Erythroblast (primary cell): ENCODE measurements around the gene GLIS2.

Source experiments
- GATA1 ChIP-seq: IDR thresholded peaks from 2 replicates; pipeline ENCODE4 v1.6.1; 2011; ENCODE audit warnings: low read depth, mild to moderate bottlenecking, control low read depth, low read length, moderate library complexity
- POLR2A ChIP-seq: IDR thresholded peaks from 2 replicates; pipeline ENCODE4 v1.6.1; 2011; ENCODE audit warnings: mild to moderate bottlenecking, low read length

GRCh38 chr16:4283939-4284338 lies 31.9 kb upstream of the GLIS2 start:
- TF ChIP-seq POLR2A, result no peak
- TF ChIP-seq GATA1, result no peak
